HepG2 (cell line): ENCODE results near the gene IPMK. TPM values are rescaled to one million over a fixed set of nuclear protein-coding genes. Genes with fewer than 3 reads are reported as not detected.
A peak's percentile ranks its signal among the peaks of the same experiment; 100 is the strongest.
"Not testable (repeated sequence)": the region's sequence is repeated elsewhere in the genome, so short reads cannot be mapped to it uniquely, and the experiment has no call there.

Source experiments
- ATAC-seq: fragments of 200-7000 bp; cut with Tn5 transposase; 3 replicates; pipeline ENCODE4 v1.9.1; 2020; ENCODE audit warnings: mild to moderate bottlenecking, moderate library complexity
- BruUV-seq: library from RNA; stranded (reverse); fragments of 400-500 nt; replicated peaks from 2 replicates; lab custom pipeline; 2021; lab: Mats Ljungman, UMichigan
- CTCF ChIA-PET: fragments of 300-600 bp; formaldehyde crosslinking; extraction: SDS; loops from one replicate; lab custom pipeline; 2021; ENCODE audit warnings: low total read pairs, inconsistent platforms, low intra/inter-chr PET ratio; lab: Yijun Ruan, JAX
- POLR2A ChIA-PET: fragments of 350-600 bp; sonication (Branson Sonifier 250); formaldehyde crosslinking; loops from one replicate; lab custom pipeline; 2020; ENCODE audit warnings: antibody characterized with exemption, inconsistent platforms; lab: Yijun Ruan, JAX
- DNase-seq: peaks from one replicate; pipeline ENCODE4 v3.0.0-alpha.2; 2015; ENCODE audit warnings: low spot score
- FAIRE-seq: peaks from 3 replicates; lab custom pipeline; 2011; peaks lifted over from hg19 to GRCh38; lab: Jason Lieb, UNC
- H2AFZ ChIP-seq: one replicate; pipeline ENCODE4 v1.6.1; 2011; ENCODE audit warnings: low read length, inconsistent platforms
- H3K27ac ChIP-seq: fragments of 300-600 bp; 3 replicates; pipeline ENCODE4 v1.8.0; 2011; ENCODE audit warnings: mixed run types, mild to moderate bottlenecking, mixed read lengths, low read length, inconsistent platforms; ENCODE audit not compliant: insufficient read depth; ENCODE audit errors: extremely low read length
- H3K27me3 ChIP-seq, 2 experiments: fragments of 200-600 bp in 1 of 2; 2 replicates in 1 of 2; 3 replicates in 1 of 2; pipeline versions ENCODE4 v1.6.0 to v1.8.0; 2011; ENCODE audit warnings: low read length in 2 of 2, mild to moderate bottlenecking in 2 of 2, moderate library complexity in 2 of 2, inconsistent platforms in 1 of 2; ENCODE audit not compliant: insufficient read depth in 2 of 2, control insufficient read depth in 1 of 2
- H3K36me3 ChIP-seq, 2 experiments: fragments of 200-600 bp in 1 of 2; replicated peaks in 1 of 2; 2 replicates in 1 of 2; 3 replicates in 1 of 2; pipeline versions ENCODE4 v1.5.1 to v1.8.0; 2011; ENCODE audit warnings: low read length in 2 of 2, inconsistent platforms in 1 of 2; ENCODE audit not compliant: insufficient read depth in 2 of 2, control insufficient read depth in 1 of 2
- H3K4me1 ChIP-seq: 2 replicates; pipeline ENCODE4 v1.5.1; 2012; ENCODE audit warnings: low read length, inconsistent platforms; ENCODE audit not compliant: insufficient read depth
- H3K4me2 ChIP-seq: 2 replicates; pipeline ENCODE4 v1.6.0; 2011; ENCODE audit warnings: low read depth, low read length, inconsistent platforms
- H3K4me3 ChIP-seq, 3 experiments: fragments of 200-600 bp in 1 of 3; sonication (generic), shearing (Covaris generic) in 1 of 3; replicated peaks in 1 of 3; 2 replicates each; pipeline ENCODE4 v1.5.1; 2011 to 2016; ENCODE audit warnings: low read length in 3 of 3, inconsistent platforms in 2 of 3, low read depth in 2 of 3, mild to moderate bottlenecking in 2 of 3, control low read depth in 1 of 3, mixed read lengths in 1 of 3; ENCODE audit not compliant: insufficient read depth in 1 of 3
- H3K79me2 ChIP-seq: one replicate; pipeline ENCODE4 v1.6.1; 2011; ENCODE audit warnings: low read length, inconsistent platforms; ENCODE audit not compliant: insufficient read depth
- H3K9ac ChIP-seq: 2 replicates; pipeline ENCODE4 v1.6.0; 2011; ENCODE audit warnings: mild to moderate bottlenecking, low read depth, low read length, inconsistent platforms; ENCODE audit not compliant: insufficient read depth
- H3K9me3 ChIP-seq: 2 replicates; pipeline ENCODE4 v1.5.1; 2012; ENCODE audit warnings: mild to moderate bottlenecking, low read length
- H4K20me1 ChIP-seq: 2 replicates; pipeline ENCODE4 v1.6.0; 2011; ENCODE audit warnings: inconsistent platforms, mild to moderate bottlenecking, low read length, moderate library complexity; ENCODE audit not compliant: insufficient read depth
- ATF2 ChIP-seq: sonication (generic); formaldehyde crosslinking; IDR thresholded peaks from 2 replicates; pipeline ENCODE4 v1.4.0; 2020; ENCODE audit warnings: missing genetic modification reagents
- FOSL2 ChIP-seq: sonication (generic); formaldehyde crosslinking; IDR thresholded peaks from 2 replicates; pipeline ENCODE4 v1.4.0; 2020; ENCODE audit warnings: missing genetic modification reagents
- FOXP1 ChIP-seq, 2 experiments: fragments of 450-650 bp in 1 of 2; IDR thresholded peaks; 2 replicates each; pipeline ENCODE4 v1.6.1; 2017 to 2018; ENCODE audit warnings: antibody characterized with exemption in 1 of 2
- HDAC2 ChIP-seq: sonication (generic); formaldehyde crosslinking; IDR thresholded peaks from 2 replicates; pipeline ENCODE4 v1.4.0; 2020; ENCODE audit warnings: missing genetic modification reagents
- NCOA2 ChIP-seq: sonication (generic); formaldehyde crosslinking; IDR thresholded peaks from 2 replicates; pipeline ENCODE4 v1.8.0; 2022; ENCODE audit warnings: inconsistent platforms
- RXRB ChIP-seq: IDR thresholded peaks from 2 replicates; pipeline ENCODE4 v1.6.1; 2016; ENCODE audit warnings: borderline replicate concordance, missing genetic modification reagents, missing compliant biosample characterization
- SP5 ChIP-seq: IDR thresholded peaks from 2 replicates; pipeline ENCODE4 v1.6.1; 2016; ENCODE audit warnings: low read depth, borderline replicate concordance
- TBX2 ChIP-seq: sonication (generic); formaldehyde crosslinking; IDR thresholded peaks from 2 replicates; pipeline ENCODE4 v1.5.0; 2020; ENCODE audit warnings: missing genetic modification reagents, mild to moderate bottlenecking, borderline replicate concordance
- THAP11 ChIP-seq: IDR thresholded peaks from 2 replicates; pipeline ENCODE4 v1.6.1; 2016; ENCODE audit warnings: missing biosample characterization, missing genetic modification reagents
- WGBS: methylation state at CpG from one replicate; pipeline ENCODE4 v1.1.6; 2017; ENCODE audit warnings: low lambda C conversion rate; 5-methylcytosine and 5-hydroxymethylcytosine counted together
- in situ Hi-C: cut with HindIII; loops from 2 replicates; pipeline ENCODE4 v1.10.0; 2017; ENCODE audit warnings: low pct_unique_long_range_greater_than_20kb; ENCODE audit not compliant: extremely low pct_ligation_motif_present
- intact Hi-C: fragments of 100-400 bp; cut with micrococcal nuclease; formaldehyde crosslinking; loops from one replicate; pipeline ENCODE4 v1.10.0; 2022; ENCODE audit not compliant: unreplicated experiment
- polyA plus RNA-seq, 8 experiments: library from polyadenylated mRNA; depleted of rRNA in 3 of 8; stranded (reverse) in 7 of 8; unstranded in 1 of 8; fragments of >200 nt; fragmentation: Illumina TruSeq in 4 of 8; extraction: Trizol in 4 of 8; gene quantifications; 2 replicates each; pipeline versions ENCODE4 v1.2.1 to v1.2.3, GENCODE V29; 2011 to 2016; ENCODE audit warnings: low read depth in 4 of 8, missing spikeins in 1 of 8, mixed read lengths in 1 of 8; ENCODE audit not compliant: insufficient read depth in 1 of 8
- total RNA-seq, 5 experiments: library from RNA; depleted of rRNA; stranded (reverse); fragments of >200 nt; fragmentation: Illumina TruSeq; extraction: Trizol; gene quantifications; 2 replicates each; pipeline ENCODE4 v1.2.3, GENCODE V29; 2016; ENCODE audit warnings: low read depth in 1 of 5
- TF ChIP-seq, protein P1 (sequence below): sonication (generic); formaldehyde crosslinking; IDR thresholded peaks from 2 replicates; pipeline ENCODE4 v1.8.1; 2023; ENCODE audit warnings: missing genetic modification reagents, inconsistent platforms, borderline replicate concordance
- TF ChIP-seq, protein P2 (sequence below): IDR thresholded peaks from 2 replicates; pipeline ENCODE4 v1.4.0; 2020; ENCODE audit warnings: mild to moderate bottlenecking, missing genetic modification reagents
- TF ChIP-seq, protein P3 (sequence below): IDR thresholded peaks from 2 replicates; pipeline ENCODE4 v1.6.1; 2016

The IPMK gene
- total and polyA plus RNA-seq, 2 of the 13 experiments (the other 11 are each of a cell fraction or from before 2014, with no cell fraction given), result 2.7 to 3.9 TPM

- TF ChIP-seq, protein P1, sequence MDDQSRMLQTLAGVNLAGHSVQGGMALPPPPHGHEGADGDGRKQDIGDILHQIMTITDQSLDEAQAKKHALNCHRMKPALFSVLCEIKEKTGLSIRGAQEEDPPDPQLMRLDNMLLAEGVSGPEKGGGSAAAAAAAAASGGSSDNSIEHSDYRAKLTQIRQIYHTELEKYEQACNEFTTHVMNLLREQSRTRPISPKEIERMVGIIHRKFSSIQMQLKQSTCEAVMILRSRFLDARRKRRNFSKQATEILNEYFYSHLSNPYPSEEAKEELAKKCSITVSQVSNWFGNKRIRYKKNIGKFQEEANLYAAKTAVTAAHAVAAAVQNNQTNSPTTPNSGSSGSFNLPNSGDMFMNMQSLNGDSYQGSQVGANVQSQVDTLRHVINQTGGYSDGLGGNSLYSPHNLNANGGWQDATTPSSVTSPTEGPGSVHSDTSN (CRISPR knock-in tag), result no peak
- TF ChIP-seq, all 625 proteins: peak for 0
Measured at GRCh38 chr10:58253184-58253583, 14.5 kb downstream of the IPMK start (continued).

- in situ Hi-C loops; H3K4me3 ChIP-seq; intact Hi-C loops; H3K36me3 ChIP-seq; BruUV-seq; ATAC-seq; POLR2A ChIA-PET; H4K20me1 ChIP-seq; H3K9ac ChIP-seq; H2AFZ ChIP-seq; H3K4me2 ChIP-seq; H3K27me3 ChIP-seq; H3K9me3 ChIP-seq; DNase-seq; CTCF ChIA-PET; H3K27ac ChIP-seq; TF ChIP-seq FOXP1 (IDR thresholded peaks at IDR 0.05): not testable (repeated sequence)
- peaks cover 16% of the 10 kb centered on the region for H3K79me2 ChIP-seq
- peak; percentile 21 for FAIRE-seq
- H3K4me1 ChIP-seq, result peaks cover 37% of the 10 kb centered on the region
- 0% methylated on average over 3 of the region's 3 CpGs for WGBS
- peak; percentile 32; the same call in 1 of the 2 replicates for TF ChIP-seq ATF2 (CRISPR knock-in tag)
- peak; percentile 67; the same call in 1 of the 2 replicates for TF ChIP-seq FOXP1 (CRISPR knock-in tag; IDR thresholded peaks at IDR 0.05)
- TF ChIP-seq, protein P2, sequence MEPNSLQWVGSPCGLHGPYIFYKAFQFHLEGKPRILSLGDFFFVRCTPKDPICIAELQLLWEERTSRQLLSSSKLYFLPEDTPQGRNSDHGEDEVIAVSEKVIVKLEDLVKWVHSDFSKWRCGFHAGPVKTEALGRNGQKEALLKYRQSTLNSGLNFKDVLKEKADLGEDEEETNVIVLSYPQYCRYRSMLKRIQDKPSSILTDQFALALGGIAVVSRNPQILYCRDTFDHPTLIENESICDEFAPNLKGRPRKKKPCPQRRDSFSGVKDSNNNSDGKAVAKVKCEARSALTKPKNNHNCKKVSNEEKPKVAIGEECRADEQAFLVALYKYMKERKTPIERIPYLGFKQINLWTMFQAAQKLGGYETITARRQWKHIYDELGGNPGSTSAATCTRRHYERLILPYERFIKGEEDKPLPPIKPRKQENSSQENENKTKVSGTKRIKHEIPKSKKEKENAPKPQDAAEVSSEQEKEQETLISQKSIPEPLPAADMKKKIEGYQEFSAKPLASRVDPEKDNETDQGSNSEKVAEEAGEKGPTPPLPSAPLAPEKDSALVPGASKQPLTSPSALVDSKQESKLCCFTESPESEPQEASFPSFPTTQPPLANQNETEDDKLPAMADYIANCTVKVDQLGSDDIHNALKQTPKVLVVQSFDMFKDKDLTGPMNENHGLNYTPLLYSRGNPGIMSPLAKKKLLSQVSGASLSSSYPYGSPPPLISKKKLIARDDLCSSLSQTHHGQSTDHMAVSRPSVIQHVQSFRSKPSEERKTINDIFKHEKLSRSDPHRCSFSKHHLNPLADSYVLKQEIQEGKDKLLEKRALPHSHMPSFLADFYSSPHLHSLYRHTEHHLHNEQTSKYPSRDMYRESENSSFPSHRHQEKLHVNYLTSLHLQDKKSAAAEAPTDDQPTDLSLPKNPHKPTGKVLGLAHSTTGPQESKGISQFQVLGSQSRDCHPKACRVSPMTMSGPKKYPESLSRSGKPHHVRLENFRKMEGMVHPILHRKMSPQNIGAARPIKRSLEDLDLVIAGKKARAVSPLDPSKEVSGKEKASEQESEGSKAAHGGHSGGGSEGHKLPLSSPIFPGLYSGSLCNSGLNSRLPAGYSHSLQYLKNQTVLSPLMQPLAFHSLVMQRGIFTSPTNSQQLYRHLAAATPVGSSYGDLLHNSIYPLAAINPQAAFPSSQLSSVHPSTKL (CRISPR knock-in tag), result peak; percentile 90
- TF ChIP-seq SP5 (CRISPR knock-in tag), result peak; percentile 84
- TF ChIP-seq FOSL2 (CRISPR knock-in tag), result peak; percentile 57; the same call in 1 of the 2 replicates
- peak; percentile 18; the same call in 1 of the 2 replicates for TF ChIP-seq THAP11 (CRISPR knock-in tag)
- TF ChIP-seq, protein P3, sequence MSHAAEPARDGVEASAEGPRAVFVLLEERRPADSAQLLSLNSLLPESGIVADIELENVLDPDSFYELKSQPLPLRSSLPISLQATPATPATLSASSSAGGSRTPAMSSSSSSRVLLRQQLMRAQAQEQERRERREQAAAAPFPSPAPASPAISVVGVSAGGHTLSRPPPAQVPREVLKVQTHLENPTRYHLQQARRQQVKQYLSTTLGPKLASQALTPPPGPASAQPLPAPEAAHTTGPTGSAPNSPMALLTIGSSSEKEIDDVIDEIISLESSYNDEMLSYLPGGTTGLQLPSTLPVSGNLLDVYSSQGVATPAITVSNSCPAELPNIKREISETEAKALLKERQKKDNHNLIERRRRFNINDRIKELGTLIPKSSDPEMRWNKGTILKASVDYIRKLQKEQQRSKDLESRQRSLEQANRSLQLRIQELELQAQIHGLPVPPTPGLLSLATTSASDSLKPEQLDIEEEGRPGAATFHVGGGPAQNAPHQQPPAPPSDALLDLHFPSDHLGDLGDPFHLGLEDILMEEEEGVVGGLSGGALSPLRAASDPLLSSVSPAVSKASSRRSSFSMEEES (CRISPR knock-in tag), result 0 out of 2 replicates have a peak, but pooled peaks have one; percentile 36
- TF ChIP-seq HDAC2 (CRISPR knock-in tag), result peak; percentile 57; the same call in 1 of the 2 replicates
- peak; percentile 43; the same call in 1 of the 2 replicates for TF ChIP-seq TBX2
- TF ChIP-seq RXRB, result peak; percentile 72
- peak; percentile 72 for TF ChIP-seq NCOA2 (CRISPR knock-in tag)
Measured at GRCh38 chr10:58244666-58245065, 23.0 kb downstream of the IPMK start.
